MM.1S (cell line): ENCODE results near the gene BIRC6.

ENCODE experiments used
- EZH2 ChIP-seq: fragments of 300-600 bp; sonication (generic); optimal IDR thresholded peaks from 2 replicates; pipeline ENCODE3; 2017; ENCODE audit warnings: low read depth, mild to moderate bottlenecking, antibody characterized with exemption, low read length, mixed read lengths
- TF ChIP-seq, protein P1 (sequence below): fragments of 300-600 bp; sonication (generic); IDR thresholded peaks from 2 replicates; pipeline ENCODE4 v1.5.1; 2016; ENCODE audit warnings: antibody characterized with exemption, low read length, mixed read lengths

DNA sequence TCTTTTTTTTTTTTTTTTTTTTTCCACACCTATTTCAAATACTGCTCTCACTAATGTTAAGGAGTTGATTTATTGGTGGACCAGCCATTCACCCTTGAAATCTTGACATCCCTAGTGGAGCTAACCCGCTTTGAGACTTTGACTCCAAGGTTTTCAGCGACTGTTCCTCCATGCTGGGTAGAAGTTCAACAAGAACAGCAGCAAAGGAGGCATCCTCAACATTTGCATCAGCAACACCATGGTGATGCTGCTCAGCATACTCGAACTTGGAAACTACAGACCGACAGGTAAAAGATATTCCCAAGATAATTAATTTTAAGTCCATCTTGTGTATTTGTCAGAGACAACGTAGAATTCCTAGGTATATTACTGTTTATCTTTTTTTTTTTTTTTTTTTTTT is 74.0 kb downstream of the BIRC6 start:
- TF ChIP-seq, protein P1, sequence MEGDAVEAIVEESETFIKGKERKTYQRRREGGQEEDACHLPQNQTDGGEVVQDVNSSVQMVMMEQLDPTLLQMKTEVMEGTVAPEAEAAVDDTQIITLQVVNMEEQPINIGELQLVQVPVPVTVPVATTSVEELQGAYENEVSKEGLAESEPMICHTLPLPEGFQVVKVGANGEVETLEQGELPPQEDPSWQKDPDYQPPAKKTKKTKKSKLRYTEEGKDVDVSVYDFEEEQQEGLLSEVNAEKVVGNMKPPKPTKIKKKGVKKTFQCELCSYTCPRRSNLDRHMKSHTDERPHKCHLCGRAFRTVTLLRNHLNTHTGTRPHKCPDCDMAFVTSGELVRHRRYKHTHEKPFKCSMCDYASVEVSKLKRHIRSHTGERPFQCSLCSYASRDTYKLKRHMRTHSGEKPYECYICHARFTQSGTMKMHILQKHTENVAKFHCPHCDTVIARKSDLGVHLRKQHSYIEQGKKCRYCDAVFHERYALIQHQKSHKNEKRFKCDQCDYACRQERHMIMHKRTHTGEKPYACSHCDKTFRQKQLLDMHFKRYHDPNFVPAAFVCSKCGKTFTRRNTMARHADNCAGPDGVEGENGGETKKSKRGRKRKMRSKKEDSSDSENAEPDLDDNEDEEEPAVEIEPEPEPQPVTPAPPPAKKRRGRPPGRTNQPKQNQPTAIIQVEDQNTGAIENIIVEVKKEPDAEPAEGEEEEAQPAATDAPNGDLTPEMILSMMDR: no peak
- TF ChIP-seq EZH2: no peak
